MCF 10A (cell line): ENCODE measurements around the gene ANXA2. TPM values are rescaled to one million over a fixed set of nuclear protein-coding genes. Genes with fewer than 3 reads are reported as not detected.

Experiments used
- Bru-seq: library from RNA; stranded (reverse); fragments of 400-500 nt; gene quantifications from one replicate; lab custom pipeline; 2021; lab: Mats Ljungman, UMichigan
- BruChase-seq, 2 experiments: library from RNA; stranded (reverse); fragments of 400-500 nt; gene quantifications; one replicate each; lab custom pipeline; 2021; lab: Mats Ljungman, UMichigan
- BruUV-seq: library from RNA; stranded (reverse); fragments of 400-500 nt; replicated peaks from 2 replicates; lab custom pipeline; 2021; lab: Mats Ljungman, UMichigan
- CTCF ChIA-PET: fragments of 300-600 bp; sonication (Branson Sonifier 250); formaldehyde crosslinking; extraction: SDS; loops from one replicate; lab custom pipeline; 2021; ENCODE audit warnings: antibody characterized with exemption, inconsistent platforms; lab: Yijun Ruan, JAX
- POLR2A ChIA-PET: fragments of 300-600, 350-650 bp; sonication (Branson Sonifier 250); formaldehyde crosslinking; extraction: SDS; loops from one replicate; lab custom pipeline; 2020; ENCODE audit warnings: antibody characterized with exemption, inconsistent platforms; lab: Yijun Ruan, JAX
- DNase-seq: peaks from one replicate; pipeline ENCODE4 v3.0.0-alpha.2; 2018; ENCODE audit not compliant: unreplicated experiment
- H3K27ac Mint-ChIP-seq: one replicate; pipeline ENCODE4 v1.8.0; 2022; ENCODE audit warnings: mild to moderate bottlenecking, low read depth, mixed read lengths; ENCODE audit not compliant: unreplicated experiment
- H3K27me3 Mint-ChIP-seq: one replicate; pipeline ENCODE4 v1.8.0; 2022; ENCODE audit warnings: mixed read lengths; ENCODE audit not compliant: insufficient read depth, unreplicated experiment
- H3K36me3 Mint-ChIP-seq: one replicate; pipeline ENCODE4 v1.8.0; 2022; ENCODE audit warnings: mild to moderate bottlenecking, moderate library complexity, mixed read lengths; ENCODE audit not compliant: insufficient read depth, unreplicated experiment
- H3K4me1 Mint-ChIP-seq: one replicate; pipeline ENCODE4 v1.8.0; 2022; ENCODE audit warnings: mixed read lengths; ENCODE audit not compliant: insufficient read depth, unreplicated experiment
- H3K4me3 Mint-ChIP-seq: one replicate; pipeline ENCODE4 v1.8.0; 2022; ENCODE audit warnings: mild to moderate bottlenecking, moderate library complexity, mixed read lengths; ENCODE audit not compliant: unreplicated experiment
- H3K9me3 Mint-ChIP-seq: one replicate; pipeline ENCODE4 v1.8.0; 2022; ENCODE audit warnings: mixed read lengths; ENCODE audit not compliant: unreplicated experiment
- CTCF ChIP-seq: fragments of 200-600 bp; IDR thresholded peaks from one replicate; pipeline ENCODE4 v1.8.0; 2022; ENCODE audit warnings: antibody characterized with exemption, mild to moderate bottlenecking; ENCODE audit not compliant: unreplicated experiment
- intact Hi-C: fragments of 100-400 bp; cut with micrococcal nuclease; formaldehyde crosslinking; loops from 2 replicates; pipeline ENCODE4 v1.14.1; 2022
- long read RNA-seq: library from polyadenylated mRNA; stranded (forward); transcript quantifications from one replicate; pipeline ENCODE4 v2.0.0, GENCODE V29; 2022
- total RNA-seq: library from RNA; stranded (reverse); gene quantifications from 2 replicates; pipeline ENCODE4 v1.2.3, GENCODE V29; 2022

The ANXA2 gene
- total RNA-seq (3,317 and 3,451 TPM in 2 replicates), Bru-seq, nascent RNA (percentile 99 among the genes with signal in this experiment), BruChase-seq, experiment 1, labeled RNA remaining after a 6-hour chase (percentile 99 among the genes with signal in this experiment), BruChase-seq, experiment 2, labeled RNA remaining after a 2-hour chase (percentile 98 among the genes with signal in this experiment)
- long read RNA-seq, transcript ANXA2-204 (13 exons, 1,435 nt), result major isoform, 7,006 of 9,076 reads
- long read RNA-seq, transcript ANXA2-202 (14 exons, 1,676 nt), result minor isoform, 33 of 9,076 reads
- long read RNA-seq, transcript ANXA2-203 (14 exons, 1,444 nt), result minor isoform, 1,079 of 9,076 reads
- long read RNA-seq, transcript ANXA2-201 (13 exons, 1,444 nt), result minor isoform, 34 of 9,076 reads
- long read RNA-seq, partial matches to known transcripts, result 298 of 9,076 reads
- long read RNA-seq, other reads (novel, unspliced or antisense), result 611 of 9,076 reads

GRCh38 chr15:60397772-60398445 is at the start of gene ANXA2:
Gene ANXA2 (minus strand): TSS chr15:60397986. CDS start chr15:60386075, 11,911 bp downstream.
- CTCF ChIA-PET, result interaction anchor here (0.6 to 1.2 kb wide), 5 partner anchors 24 to 95 kb away, joined by 3 to 7 read pairs (median 4); partner anchors contain the start of gene ICE2
- H3K27me3 Mint-ChIP-seq, result no peaks in the 10 kb centered on the region
- peaks cover 55% of the 10 kb centered on the region for H3K4me1 Mint-ChIP-seq
- no TSS peak for BruUV-seq
- H3K36me3 Mint-ChIP-seq, result peaks cover 56% of the 10 kb centered on the region
- DNase-seq, result peak; percentile 90
- no peaks in the 10 kb centered on the region for H3K9me3 Mint-ChIP-seq
- peak within 1 kb of the TSS; percentile 91 for H3K27ac Mint-ChIP-seq
- H3K4me3 Mint-ChIP-seq, result peak within 1 kb of the TSS; percentile 98
- TF ChIP-seq CTCF, result no peak
- POLR2A ChIA-PET, result interaction anchor here (0.5 to 13.9 kb wide), 14 partner anchors 8 to 1025 kb away, joined by 3 to 461 read pairs (median 6); partner anchors contain the start of gene MYO1E
- intact Hi-C loops, result loop anchor here (1.0 to 5.0 kb wide), 4 partner anchors 10 to 46 kb away; no protein-coding TSS in a partner anchor

- peak; percentile 45 for TF ChIP-seq CTCF
- ChIA-PET CTCF (interaction anchor here (0.6 to 4.7 kb wide), 33 partner anchors 8 to 889 kb away, joined by 3 to 34 read pairs (median 3); partner anchors contain the start of gene ANXA2), POLR2A (interaction anchor here (0.6 to 6.5 kb wide), 14 partner anchors 13 to 753 kb away, joined by 3 to 67 read pairs (median 6); partner anchors contain the start of gene ICE2)
- peaks cover 41% of the 10 kb centered on the region for H3K36me3 Mint-ChIP-seq
- no peak overlapping the region for H3K4me3 Mint-ChIP-seq
- H3K27ac Mint-ChIP-seq, result peak overlapping the region; percentile 39
- H3K9me3 Mint-ChIP-seq, result no peaks in the 10 kb centered on the region
- peak; percentile 50 for DNase-seq
- intact Hi-C loops, result loop anchor here (1.0 kb wide), 3 partner anchors 47 to 115 kb away; partner anchors contain the start of gene ANXA2
- no TSS peak for BruUV-seq
- peaks cover 5% of the 10 kb centered on the region for H3K4me1 Mint-ChIP-seq
- no peaks in the 10 kb centered on the region for H3K27me3 Mint-ChIP-seq
Measured at GRCh38 chr15:60444289-60444912, 46.6 kb upstream of the ANXA2 start.

- Mint-ChIP-seq H3K27me3 (no peaks in the 10 kb centered on the region), H3K27ac (no peak overlapping the region), H3K4me3 (no peak overlapping the region), H3K36me3 (peaks cover 30% of the 10 kb centered on the region), H3K9me3 (no peaks in the 10 kb centered on the region), H3K4me1 (peaks cover 2% of the 10 kb centered on the region)
- no peak for TF ChIP-seq CTCF
- ChIA-PET POLR2A (interaction anchor here (0.7 to 6.5 kb wide), 10 partner anchors 14 to 474 kb away, joined by 3 to 67 read pairs (median 5); partner anchors contain the start of gene ANXA2), CTCF (interaction anchor here (0.7 to 4.7 kb wide), 12 partner anchors 12 to 718 kb away, joined by 3 to 34 read pairs (median 4); no protein-coding TSS in a partner anchor)
- intact Hi-C loops, result no loop called here
- no TSS peak for BruUV-seq
- DNase-seq, result no peak
Measured at GRCh38 chr15:60442763-60443162, 45.0 kb upstream of the ANXA2 start.
